ENCODE data around the gene INPP5A.

- TF ChIP-seq CTCF (IDR thresholded peaks at IDR 0.05), result no peak
- no peak for TF ChIP-seq POLR2AphosphoS5 (IDR thresholded peaks at IDR 0.05)
These were observed 21.5 kb upstream of the INPP5A start for GRCh38 chr10:132515811-132516726.

Measured in upper lobe of left lung (tissue), 4 donors.